OCI-LY7 (cell line): ENCODE data around the gene YKT6. TPM values are rescaled to one million over a fixed set of nuclear protein-coding genes. Genes with fewer than 3 reads are reported as not detected.

Source experiments
- Bru-seq: library from RNA; stranded (reverse); fragments of 400-500 nt; gene quantifications from one replicate; lab custom pipeline; 2021; lab: Mats Ljungman, UMichigan
- BruChase-seq, 2 experiments: library from RNA; stranded (reverse); fragments of 400-500 nt; gene quantifications; one replicate each; lab custom pipeline; 2021; lab: Mats Ljungman, UMichigan
- BruUV-seq: library from RNA; stranded (reverse); fragments of 400-500 nt; replicated peaks from 2 replicates; lab custom pipeline; 2021; lab: Mats Ljungman, UMichigan
- CTCF ChIA-PET: fragments of 300-600 bp; sonication (Branson Sonifier 250); formaldehyde crosslinking; loops from one replicate; lab custom pipeline; 2022; ENCODE audit warnings: antibody characterized with exemption; ENCODE audit not compliant: unreplicated experiment; lab: Charles Lee
- POLR2A ChIA-PET: fragments of 300-600 bp; sonication (Branson Sonifier 250); formaldehyde crosslinking; loops from one replicate; lab custom pipeline; 2022; ENCODE audit warnings: antibody characterized with exemption; lab: Charles Lee
- DNase-seq: peaks from one replicate; pipeline ENCODE4 v3.0.0-alpha.2; 2015; ENCODE audit warnings: low spot score
- H2AFZ ChIP-seq: fragments of 200-600 bp; sonication (generic), shearing (Covaris generic); 2 replicates; pipeline ENCODE4 v1.6.1; 2014; ENCODE audit warnings: mild to moderate bottlenecking, antibody characterized with exemption, low read length, moderate library complexity
- H3K27ac ChIP-seq: fragments of 200-600 bp; sonication (generic); 2 replicates; pipeline ENCODE4 v1.5.1; 2014; ENCODE audit warnings: mixed run types, low read depth, mild to moderate bottlenecking, moderate library complexity, low read length, inconsistent platforms; ENCODE audit not compliant: poor library complexity, severe bottlenecking
- H3K36me3 ChIP-seq: fragments of 200-600 bp; sonication (generic); 2 replicates; pipeline ENCODE4 v1.6.1; 2014; ENCODE audit warnings: mild to moderate bottlenecking, antibody characterized with exemption, low read length, moderate library complexity, mixed read lengths; ENCODE audit not compliant: insufficient read depth
- H3K4me1 ChIP-seq: fragments of 200-600 bp; sonication (generic); 2 replicates; pipeline ENCODE4 v1.5.1; 2014; ENCODE audit warnings: mild to moderate bottlenecking, low read length; ENCODE audit not compliant: insufficient read depth, poor library complexity, severe bottlenecking
- H3K4me2 ChIP-seq: fragments of 200-600 bp; sonication (generic); 2 replicates; pipeline ENCODE4 v1.6.1; 2014; ENCODE audit warnings: mild to moderate bottlenecking, low read length
- H3K4me3 ChIP-seq: fragments of 200-600 bp; sonication (generic); 2 replicates; pipeline ENCODE4 v1.5.1; 2014; ENCODE audit warnings: mild to moderate bottlenecking, low read depth, low read length; ENCODE audit not compliant: poor library complexity, severe bottlenecking
- H3K79me2 ChIP-seq: fragments of 200-600 bp; sonication (generic); 2 replicates; pipeline ENCODE4 v1.6.1; 2016; ENCODE audit warnings: low read depth, mild to moderate bottlenecking, low read length, moderate library complexity, mixed read lengths; ENCODE audit not compliant: insufficient read depth
- H3K9me2 ChIP-seq: fragments of 200-600 bp; sonication (generic); 2 replicates; pipeline ENCODE4 v1.6.1; 2016; ENCODE audit warnings: mild to moderate bottlenecking, low read length, mixed read lengths; ENCODE audit not compliant: insufficient read depth
- H3K9me3 ChIP-seq: fragments of 200-600 bp; sonication (generic); 2 replicates; pipeline ENCODE4 v1.6.1; 2014; ENCODE audit warnings: mild to moderate bottlenecking, mixed run types, low read length, mixed read lengths
- H4K20me1 ChIP-seq: fragments of 200-600 bp; sonication (generic); 2 replicates; pipeline ENCODE4 v1.6.1; 2014; ENCODE audit warnings: mild to moderate bottlenecking, antibody characterized with exemption, low read length, moderate library complexity, mixed read lengths; ENCODE audit not compliant: insufficient read depth
- EZH2phosphoT487 ChIP-seq: fragments of 200-600 bp; sonication (generic); IDR thresholded peaks from 2 replicates; pipeline ENCODE4 v1.6.1; 2018; ENCODE audit warnings: low read depth, borderline replicate concordance, mild to moderate bottlenecking, mixed run types, antibody characterized with exemption, low read length, moderate library complexity, mixed read lengths
- intact Hi-C: fragments of 100-400 bp; cut with micrococcal nuclease; formaldehyde crosslinking; loops from one replicate; pipeline ENCODE4 v1.10.0; 2022; ENCODE audit not compliant: unreplicated experiment
- long read RNA-seq: library from polyadenylated mRNA; stranded (forward); transcript quantifications from one replicate; pipeline ENCODE4 v2.0.0, GENCODE V29; 2022
- total RNA-seq, 2 experiments: library from RNA; depleted of rRNA in 1 of 2; stranded (reverse); fragments of >200 nt in 1 of 2; shearing (Covaris generic) in 1 of 2; gene quantifications; 2 replicates each; pipeline ENCODE4 v1.2.3, GENCODE V29; 2014 to 2022
- TF ChIP-seq, protein P1 (sequence below): fragments of 200-600 bp; sonication (generic); conservative IDR thresholded peaks from 2 replicates; pipeline ENCODE4 v1.5.1; 2014; ENCODE audit warnings: mild to moderate bottlenecking, antibody characterized with exemption, low read length, moderate library complexity, mixed read lengths

The YKT6 gene
- total RNA-seq (2014; rRNA removed; shearing (Covaris generic)) = 41.1 and 50.6 TPM in 2 replicates
- 70.5 and 74.2 TPM in 2 replicates for total RNA-seq (2022)
- Bru-seq, nascent RNA = percentile 76 among the genes with signal in this experiment
- percentile 83 among the genes with signal in this experiment for BruChase-seq, experiment 1, labeled RNA remaining after a 6-hour chase
- percentile 86 among the genes with signal in this experiment for BruChase-seq, experiment 2, labeled RNA remaining after a 2-hour chase
- long read RNA-seq, transcript YKT6-201 (7 exons, 2,696 nt) = major isoform, 18 of 28 reads
- long read RNA-seq, partial matches to known transcripts = 9 of 28 reads
- long read RNA-seq, other reads (novel, unspliced or antisense) = 1 of 28 reads

DNA sequence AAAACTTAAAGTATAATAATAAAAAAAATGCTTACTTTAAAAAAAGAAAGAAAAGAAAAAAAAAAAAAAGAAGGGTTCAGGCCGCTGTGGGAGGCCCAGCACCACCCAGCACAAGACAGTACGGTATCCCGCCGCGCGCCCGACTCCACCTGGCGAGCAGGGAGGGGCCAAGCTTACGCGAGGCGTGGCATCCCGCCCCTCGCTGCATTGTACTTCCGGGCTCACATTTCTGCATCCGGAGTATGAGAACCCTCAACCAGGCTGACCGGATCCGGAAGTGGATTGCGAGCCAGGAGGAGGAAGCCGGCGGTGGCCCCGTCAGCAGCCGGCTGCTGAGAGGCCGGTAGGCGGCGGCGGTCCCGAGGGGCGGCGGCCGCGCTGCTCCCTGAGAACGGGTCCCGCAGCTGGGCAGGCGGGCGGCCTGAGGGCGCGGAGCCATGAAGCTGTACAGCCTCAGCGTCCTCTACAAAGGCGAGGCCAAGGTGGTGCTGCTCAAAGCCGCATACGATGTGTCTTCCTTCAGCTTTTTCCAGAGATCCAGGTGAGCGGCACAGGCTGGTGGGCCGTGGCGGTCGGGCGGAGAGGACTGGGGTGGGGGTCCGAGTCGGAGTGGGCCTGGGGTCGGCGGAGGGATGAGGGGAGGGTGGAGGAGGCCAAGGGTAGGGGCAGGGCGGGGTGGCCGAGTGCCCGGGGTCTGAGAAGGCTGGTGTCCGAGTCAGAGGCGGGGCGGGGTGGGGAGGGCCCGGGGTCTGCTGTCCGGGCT, at the start of gene YKT6:
TSS of gene YKT6 (plus strand) at position 280 of the 763 bp plus-strand sequence. CDS start at position 438, 158 bp downstream.
- intact Hi-C loops = loop anchor here (2.0 kb wide), 1 partner anchor 78 kb away; the partner anchor contains the start of gene POLD2
- peaks cover 18% of the 10 kb centered on the region for H3K36me3 ChIP-seq
- peak within 1 kb of the TSS; percentile 92 for H3K4me3 ChIP-seq
- H3K27ac ChIP-seq = peak within 1 kb of the TSS; percentile 21
- H3K9me2 ChIP-seq = no peaks in the 10 kb centered on the region
- TF ChIP-seq, protein P1, sequence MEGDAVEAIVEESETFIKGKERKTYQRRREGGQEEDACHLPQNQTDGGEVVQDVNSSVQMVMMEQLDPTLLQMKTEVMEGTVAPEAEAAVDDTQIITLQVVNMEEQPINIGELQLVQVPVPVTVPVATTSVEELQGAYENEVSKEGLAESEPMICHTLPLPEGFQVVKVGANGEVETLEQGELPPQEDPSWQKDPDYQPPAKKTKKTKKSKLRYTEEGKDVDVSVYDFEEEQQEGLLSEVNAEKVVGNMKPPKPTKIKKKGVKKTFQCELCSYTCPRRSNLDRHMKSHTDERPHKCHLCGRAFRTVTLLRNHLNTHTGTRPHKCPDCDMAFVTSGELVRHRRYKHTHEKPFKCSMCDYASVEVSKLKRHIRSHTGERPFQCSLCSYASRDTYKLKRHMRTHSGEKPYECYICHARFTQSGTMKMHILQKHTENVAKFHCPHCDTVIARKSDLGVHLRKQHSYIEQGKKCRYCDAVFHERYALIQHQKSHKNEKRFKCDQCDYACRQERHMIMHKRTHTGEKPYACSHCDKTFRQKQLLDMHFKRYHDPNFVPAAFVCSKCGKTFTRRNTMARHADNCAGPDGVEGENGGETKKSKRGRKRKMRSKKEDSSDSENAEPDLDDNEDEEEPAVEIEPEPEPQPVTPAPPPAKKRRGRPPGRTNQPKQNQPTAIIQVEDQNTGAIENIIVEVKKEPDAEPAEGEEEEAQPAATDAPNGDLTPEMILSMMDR = peak; percentile 62
- TF ChIP-seq EZH2phosphoT487 = no peak
- H3K4me2 ChIP-seq = peak within 1 kb of the TSS; percentile 96
- H4K20me1 ChIP-seq = 0 out of 2 replicates have a peak, but pooled peaks cover 5% of the 10 kb centered on the region
- DNase-seq = peak; percentile 99
- BruUV-seq = no TSS peak
- no peaks in the 10 kb centered on the region for H3K9me3 ChIP-seq
- H3K79me2 ChIP-seq = peaks cover 29% of the 10 kb centered on the region
- ChIA-PET CTCF (no interaction called here), POLR2A (interaction anchor here (0.6 to 1.9 kb wide), 11 partner anchors 12 to 1712 kb away, joined by 3 to 9 read pairs (median 4); no protein-coding TSS in a partner anchor)
- H2AFZ ChIP-seq = 0 out of 2 replicates have a peak within 1 kb of the TSS, but pooled peaks have one; percentile 16
- peaks cover 27% of the 10 kb centered on the region for H3K4me1 ChIP-seq

DNA sequence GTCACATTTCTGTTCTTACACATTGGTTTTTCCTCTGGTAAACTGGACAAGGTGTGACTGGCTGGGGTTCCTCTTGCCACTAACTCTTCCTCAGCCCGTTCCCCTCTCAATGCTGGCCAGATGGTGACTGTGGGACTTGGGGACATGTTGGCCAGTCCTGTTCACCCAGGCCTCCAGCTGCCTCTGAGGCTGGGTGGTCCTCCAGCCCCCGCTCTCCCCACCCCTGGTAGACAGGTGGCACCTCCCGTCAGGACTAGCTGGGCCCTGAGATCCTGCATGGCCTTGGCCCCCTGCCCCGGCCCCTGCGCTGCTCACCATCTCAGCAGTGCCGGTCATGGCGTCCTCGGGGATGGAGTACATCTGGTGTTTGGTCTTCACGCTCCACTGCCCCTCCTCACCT, 48.8 kb upstream of the YKT6 start:
- no TSS peak for BruUV-seq
- H4K20me1 ChIP-seq = no peaks in the 10 kb centered on the region
- no peak overlapping the region for H3K4me3 ChIP-seq
- H3K79me2 ChIP-seq = no peaks in the 10 kb centered on the region
- H3K9me3 ChIP-seq = no peaks in the 10 kb centered on the region
- DNase-seq = no peak
- POLR2A ChIA-PET = no interaction called here
- no peaks in the 10 kb centered on the region for H3K36me3 ChIP-seq
- intact Hi-C loops = no loop called here
- no peaks in the 10 kb centered on the region for H3K9me2 ChIP-seq
- H3K4me2 ChIP-seq = no peak overlapping the region
- H3K27ac ChIP-seq = no peak overlapping the region
- H2AFZ ChIP-seq = no peak overlapping the region
- CTCF ChIA-PET = no interaction called here
- no peaks in the 10 kb centered on the region for H3K4me1 ChIP-seq
- TF ChIP-seq, protein P1 = no peak
- no peak for TF ChIP-seq EZH2phosphoT487
